Gastroesophageal sphincter (tissue), 4 donors: ENCODE results near the gene TMEM245. TPM values are rescaled to one million over a fixed set of nuclear protein-coding genes. Genes with fewer than 3 reads are reported as not detected.

Experiments used
- ATAC-seq: fragments of 150-250 bp; one replicate; pipeline ENCODE4 v1.9.1; 2016; ENCODE audit warnings: mild to moderate bottlenecking, moderate library complexity
- H3K27ac ChIP-seq, 4 donors: fragments of 200-600 bp; sonication (generic) in 3 of 4; 1 replicate in 3 of 4; 2 replicates in 1 of 4; pipeline ENCODE4 v1.5.1; 2016 to 2019
- H3K27me3 ChIP-seq: fragments of 200-600 bp; sonication (generic); one replicate; pipeline ENCODE4 v1.5.1; 2019
- H3K36me3 ChIP-seq, 2 donors: fragments of 200-600 bp; sonication (generic); one replicate each; pipeline ENCODE4 v1.5.1; 2019; ENCODE audit warnings: control low read depth in 1 of 2
- H3K4me1 ChIP-seq, 3 donors: fragments of 200-600 bp; sonication (generic); 1 replicate in 2 of 3; 2 replicates in 1 of 3; pipeline ENCODE4 v1.5.1; 2016 to 2019; ENCODE audit warnings: control low read depth in 2 of 3
- H3K4me3 ChIP-seq, 2 donors: fragments of 200-600 bp; sonication (generic); one replicate each; pipeline ENCODE4 v1.5.1; 2019; ENCODE audit warnings: mild to moderate bottlenecking in 1 of 2, moderate library complexity in 1 of 2
- H3K9me3 ChIP-seq, 3 donors: fragments of 200-600 bp; sonication (generic); one replicate each; pipeline ENCODE4 v1.5.1; 2017 to 2019; ENCODE audit warnings: control low read depth in 2 of 3
- CTCF ChIP-seq, 4 experiments: fragments of 200-600 bp in 2 of 4; fragments of 450-650 bp in 2 of 4; sonication (generic) in 1 of 4; IDR thresholded peaks; one replicate each; pipeline ENCODE4 v1.5.1; 2017 to 2019; ENCODE audit warnings: antibody characterized with exemption in 4 of 4, mild to moderate bottlenecking in 2 of 4, moderate library complexity in 2 of 4
- EP300 ChIP-seq: sonication (generic); formaldehyde crosslinking; IDR thresholded peaks from one replicate; pipeline ENCODE4 v1.6.1; 2017; ENCODE audit warnings: antibody characterized with exemption, mild to moderate bottlenecking
- POLR2A ChIP-seq, 2 donors: fragments of 450-650 bp; IDR thresholded peaks; one replicate each; pipeline ENCODE4 v1.6.1; 2017; ENCODE audit warnings: antibody characterized with exemption in 2 of 2, mild to moderate bottlenecking in 2 of 2, moderate library complexity in 1 of 2
- POLR2AphosphoS5 ChIP-seq: sonication (generic); formaldehyde crosslinking; IDR thresholded peaks from one replicate; pipeline ENCODE4 v1.6.1; 2017; ENCODE audit warnings: antibody characterized with exemption
- WGBS, 2 donors: methylation state at CpG; one replicate each; pipeline ENCODE4 v1.1.5; 2018; ENCODE audit warnings: low coverage in 1 of 2; 5-methylcytosine and 5-hydroxymethylcytosine counted together
- total RNA-seq, 4 donors: library from RNA; depleted of rRNA; stranded (reverse); fragments of >200 nt; gene quantifications; one replicate each; pipeline ENCODE4 v1.1.0, GENCODE V29; 2016

Gene TMEM245
- total RNA-seq, 4 donors from 2014 or later = 130 to 180 (median 142) TPM

- H3K36me3 ChIP-seq = no peaks in the 10 kb centered on the region
- no peak for TF ChIP-seq CTCF (IDR thresholded peaks at IDR 0.05)
- TF ChIP-seq POLR2AphosphoS5 = peak; percentile 64
- H3K27me3 ChIP-seq = no peaks in the 10 kb centered on the region
- H3K4me3 ChIP-seq = peak overlapping the region in 1 of 2 donors; percentile 22
- no peaks in the 10 kb centered on the region for H3K9me3 ChIP-seq
- peaks cover 9 to 98% (median 38%) of the 10 kb centered on the region in 3 donors for H3K4me1 ChIP-seq
- H3K27ac ChIP-seq = peak overlapping the region; percentile 85 to 95 (median 94)
- peak; percentile 52 for ATAC-seq
- 38 to 70% methylated on average over 5 to 12 of the region's 12 CpGs for WGBS, 2 donors
Observed at GRCh38 chr9:109113892-109114609, 5.7 kb downstream of the TMEM245 start.

GRCh38 chr9:109113254-109113653 is 6.5 kb downstream of the TMEM245 start:
- TF ChIP-seq CTCF (IDR thresholded peaks at IDR 0.05) = no peak
- TF ChIP-seq POLR2AphosphoS5 = no peak
- no peak for TF ChIP-seq POLR2A (IDR thresholded peaks at IDR 0.05)
- no peak for TF ChIP-seq EP300
- H3K9me3 ChIP-seq = no peaks in the 10 kb centered on the region
- H3K4me1 ChIP-seq = peaks cover 9 to 100% (median 38%) of the 10 kb centered on the region in 3 donors
- no peak overlapping the region for H3K4me3 ChIP-seq
- ATAC-seq = no peak
- peak overlapping the region; percentile 85 to 95 (median 94) for H3K27ac ChIP-seq
- H3K36me3 ChIP-seq = no peaks in the 10 kb centered on the region
- WGBS, 2 donors = 38 to 41% methylated on average over 3 of the region's 3 CpGs
- H3K27me3 ChIP-seq = no peaks in the 10 kb centered on the region

GRCh38 chr9:109110329-109111021 is 9.3 kb downstream of the TMEM245 start:
- no peak overlapping the region for H3K4me3 ChIP-seq
- peaks cover 15 to 98% (median 26%) of the 10 kb centered on the region in 3 donors for H3K4me1 ChIP-seq
- H3K9me3 ChIP-seq = no peaks in the 10 kb centered on the region
- peak; percentile 70 for ATAC-seq
- no peaks in the 10 kb centered on the region for H3K36me3 ChIP-seq
- peak overlapping the region; percentile 77 to 95 (median 94) for H3K27ac ChIP-seq
- no peaks in the 10 kb centered on the region for H3K27me3 ChIP-seq
- 7 to 20% methylated on average over 3 to 5 of the region's 5 CpGs for WGBS, 2 donors
- TF ChIP-seq POLR2AphosphoS5 = peak; percentile 41
- TF ChIP-seq CTCF (IDR thresholded peaks at IDR 0.05) = no peak

- H3K4me3 ChIP-seq = no peak overlapping the region
- TF ChIP-seq POLR2AphosphoS5 (no peak), CTCF (IDR thresholded peaks at IDR 0.05) (no peak), EP300 (no peak), POLR2A (IDR thresholded peaks at IDR 0.05) (no peak)
- H3K9me3 ChIP-seq = no peaks in the 10 kb centered on the region
- H3K36me3 ChIP-seq = no peaks in the 10 kb centered on the region
- no peak for ATAC-seq
- peak overlapping the region; percentile 77 to 95 (median 94) for H3K27ac ChIP-seq
- peaks cover 15 to 93% (median 26%) of the 10 kb centered on the region in 3 donors for H3K4me1 ChIP-seq
- H3K27me3 ChIP-seq = no peaks in the 10 kb centered on the region
Observed at GRCh38 chr9:109109967-109110328, 9.8 kb downstream of the TMEM245 start.

GRCh38 chr9:109108318-109108717 is 11.4 kb downstream of the TMEM245 start:
- Histone ChIP-seq H3K27ac (peak overlapping the region; percentile 83 to 95 (median 94)), H3K9me3 (no peaks in the 10 kb centered on the region), H3K27me3 (no peaks in the 10 kb centered on the region), H3K4me1 (peaks cover 8 to 80% (median 19%) of the 10 kb centered on the region in 3 donors), H3K36me3 (peaks cover 0 to 6% of the 10 kb centered on the region in 2 donors), H3K4me3 (peak overlapping the region in 1 of 2 donors; percentile 7)
- 18 to 30% methylated on average over 4 of the region's 4 CpGs for WGBS, 2 donors
- ATAC-seq = no peak
- TF ChIP-seq POLR2AphosphoS5 (no peak), POLR2A (IDR thresholded peaks at IDR 0.05) (no peak), EP300 (no peak), CTCF (IDR thresholded peaks at IDR 0.05) (no peak)
